A673 (cell line): ENCODE measurements around the gene HIRIP3. TPM values are rescaled to one million over a fixed set of nuclear protein-coding genes. Genes with fewer than 3 reads are reported as not detected.

Source experiments
- BruUV-seq: library from RNA; stranded (reverse); fragments of 400-500 nt; replicated peaks from 2 replicates; lab custom pipeline; 2021; lab: Mats Ljungman, UMichigan
- CTCF ChIA-PET: fragments of 300-600 bp; sonication (Branson Sonifier 250); formaldehyde crosslinking; loops from one replicate; lab custom pipeline; 2022; ENCODE audit warnings: antibody characterized with exemption; lab: Charles Lee
- POLR2A ChIA-PET: fragments of 300-600 bp; sonication (Branson Sonifier 250); formaldehyde crosslinking; loops from one replicate; lab custom pipeline; 2022; ENCODE audit warnings: antibody characterized with exemption; ENCODE audit not compliant: low non-redundant PET; lab: Charles Lee
- DNase-seq: peaks from one replicate; pipeline ENCODE4 v3.0.0-alpha.2; 2015; ENCODE audit warnings: low spot score
- H3K27ac ChIP-seq: fragments of 200-600 bp; sonication (generic); 2 replicates; pipeline ENCODE4 v1.5.1; 2016; ENCODE audit warnings: mixed run types, low read depth, mild to moderate bottlenecking, mixed read lengths, antibody characterized with exemption, low read length; ENCODE audit not compliant: poor library complexity, severe bottlenecking
- H3K27me3 ChIP-seq: fragments of 200-600 bp; sonication (generic); replicated peaks from 2 replicates; pipeline ENCODE4 v1.6.1; 2017; ENCODE audit warnings: mixed run types, low read depth, mild to moderate bottlenecking, mixed read lengths, antibody characterized with exemption, low read length; ENCODE audit not compliant: insufficient read depth, poor library complexity
- H3K36me3 ChIP-seq: fragments of 200-600 bp; sonication (generic); 2 replicates; pipeline ENCODE4 v1.6.1; 2016; ENCODE audit warnings: mixed run types, mild to moderate bottlenecking, mixed read lengths, antibody characterized with exemption, low read length; ENCODE audit not compliant: insufficient read depth, poor library complexity, severe bottlenecking
- H3K4me1 ChIP-seq: fragments of 200-600 bp; sonication (generic); 2 replicates; pipeline ENCODE4 v1.6.1; 2017; ENCODE audit warnings: mixed run types, mild to moderate bottlenecking, mixed read lengths, antibody characterized with exemption, low read length; ENCODE audit not compliant: insufficient read depth, poor library complexity, severe bottlenecking
- H3K4me3 ChIP-seq: fragments of 200-600 bp; sonication (generic); 2 replicates; pipeline ENCODE4 v1.5.1; 2016; ENCODE audit warnings: low read depth, mixed run types, mild to moderate bottlenecking, mixed read lengths, low read length; ENCODE audit not compliant: poor library complexity, severe bottlenecking
- H3K9me3 ChIP-seq: fragments of 200-600 bp; sonication (generic); 2 replicates; pipeline ENCODE4 v1.6.1; 2016; ENCODE audit warnings: mixed run types, low read depth, mild to moderate bottlenecking, mixed read lengths, antibody characterized with exemption, low read length; ENCODE audit not compliant: poor library complexity, severe bottlenecking
- CTCF ChIP-seq: fragments of 300-800, 200-600 bp; sonication (generic); conservative IDR thresholded peaks from 2 replicates; pipeline ENCODE4 v1.5.1; 2017; ENCODE audit warnings: low read depth, mild to moderate bottlenecking, antibody characterized with exemption, low read length, moderate library complexity, mixed read lengths
- EZH2 ChIP-seq: fragments of 200-600 bp; sonication (generic); IDR thresholded peaks from 2 replicates; pipeline ENCODE4 v1.6.1; 2017; ENCODE audit warnings: borderline replicate concordance, low read depth, mild to moderate bottlenecking, mixed read lengths, antibody characterized with exemption, low read length; ENCODE audit not compliant: poor library complexity, severe bottlenecking
- intact Hi-C: fragments of 100-400 bp; cut with micrococcal nuclease; formaldehyde crosslinking; loops from one replicate; pipeline ENCODE4 v1.10.0; 2022; ENCODE audit not compliant: unreplicated experiment
- total RNA-seq: library from RNA; stranded (reverse); gene quantifications from 2 replicates; pipeline ENCODE4 v1.2.3, GENCODE V29; 2021

HIRIP3 gene
- total RNA-seq, 1 experiment from 2014 or later, result 29.7 TPM

- no peak overlapping the region for H3K4me3 ChIP-seq
- no peak for TF ChIP-seq EZH2
- TF ChIP-seq CTCF, result no peak
- intact Hi-C loops, result no loop called here
- ChIA-PET POLR2A (no interaction called here), CTCF (no interaction called here)
- no peaks in the 10 kb centered on the region for H3K27me3 ChIP-seq
- no peaks in the 10 kb centered on the region for H3K4me1 ChIP-seq
- H3K9me3 ChIP-seq, result no peaks in the 10 kb centered on the region
- H3K36me3 ChIP-seq, result no peaks in the 10 kb centered on the region
- no peak overlapping the region for H3K27ac ChIP-seq
- BruUV-seq, result no TSS peak
- DNase-seq, result no peak
Measured at GRCh38 chr16:30028438-30029076, 33.1 kb upstream of the HIRIP3 start.

- DNase-seq, result no peak
- H3K9me3 ChIP-seq, result no peaks in the 10 kb centered on the region
- no peak overlapping the region for H3K4me3 ChIP-seq
- TF ChIP-seq EZH2 (no peak), CTCF (no peak)
- BruUV-seq, result no TSS peak
- H3K4me1 ChIP-seq, result no peaks in the 10 kb centered on the region
- intact Hi-C loops, result no loop called here
- no peak overlapping the region for H3K27ac ChIP-seq
- POLR2A ChIA-PET, result interaction anchor here (0.6 kb wide), 1 partner anchor 326 kb away, joined by 3 read pairs; no protein-coding TSS in a partner anchor
- H3K27me3 ChIP-seq, result no peaks in the 10 kb centered on the region
- no peaks in the 10 kb centered on the region for H3K36me3 ChIP-seq
- CTCF ChIA-PET, result no interaction called here
Measured at GRCh38 chr16:30027588-30028437, 32.4 kb upstream of the HIRIP3 start.

- Histone ChIP-seq H3K36me3 (no peaks in the 10 kb centered on the region), H3K4me3 (no peak overlapping the region), H3K27me3 (no peaks in the 10 kb centered on the region), H3K9me3 (no peaks in the 10 kb centered on the region), H3K4me1 (no peaks in the 10 kb centered on the region), H3K27ac (no peak overlapping the region)
- BruUV-seq, result no TSS peak
- ChIA-PET CTCF (no interaction called here), POLR2A (no interaction called here)
- no peak for DNase-seq
- TF ChIP-seq EZH2 (no peak), CTCF (no peak)
- intact Hi-C loops, result no loop called here
Measured at GRCh38 chr16:30026449-30026848, 31.0 kb upstream of the HIRIP3 start.
